D721Med (cell line): ENCODE measurements around the gene MRPL55.

Experiments
- DNase-seq: peaks from one replicate; pipeline ENCODE4 v3.0.0; 2011; ENCODE audit warnings: low spot score; ENCODE audit not compliant: insufficient read length
- FAIRE-seq: peaks from 2 replicates; lab custom pipeline; 2011; peaks lifted over from hg19 to GRCh38; lab: Jason Lieb, UNC
- TF ChIP-seq, protein P1 (sequence below): IDR thresholded peaks from 2 replicates; pipeline ENCODE4 v1.5.1; 2012; ENCODE audit warnings: mild to moderate bottlenecking, control low read depth; ENCODE audit not compliant: insufficient read depth; ENCODE audit errors: missing control alignments

MRPL55 gene

DNA sequence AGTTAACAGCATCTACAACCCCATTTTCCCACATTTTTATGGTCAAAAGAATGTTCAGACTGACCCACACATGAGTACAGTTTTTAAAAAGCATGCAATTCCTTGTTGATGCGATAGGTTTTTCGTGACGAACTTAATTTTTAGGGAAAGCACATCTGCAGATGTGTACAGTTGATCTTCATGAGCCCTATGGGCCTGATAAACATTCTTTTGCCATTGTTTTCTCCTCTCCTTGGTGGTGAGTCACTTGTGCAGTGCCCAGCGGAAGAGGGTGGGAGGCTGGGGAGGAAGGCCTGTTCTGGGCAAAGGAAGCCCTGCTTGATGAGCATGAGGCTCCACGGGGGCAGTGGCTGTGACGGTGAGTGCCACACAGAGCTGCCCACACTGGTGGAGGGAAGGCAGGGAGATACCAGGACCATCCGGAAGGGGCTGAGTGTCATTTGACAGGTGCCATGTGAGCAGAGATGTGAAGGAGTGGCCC is 21.3 kb downstream of the MRPL55 start:
- FAIRE-seq, result no peak
- TF ChIP-seq, protein P1, sequence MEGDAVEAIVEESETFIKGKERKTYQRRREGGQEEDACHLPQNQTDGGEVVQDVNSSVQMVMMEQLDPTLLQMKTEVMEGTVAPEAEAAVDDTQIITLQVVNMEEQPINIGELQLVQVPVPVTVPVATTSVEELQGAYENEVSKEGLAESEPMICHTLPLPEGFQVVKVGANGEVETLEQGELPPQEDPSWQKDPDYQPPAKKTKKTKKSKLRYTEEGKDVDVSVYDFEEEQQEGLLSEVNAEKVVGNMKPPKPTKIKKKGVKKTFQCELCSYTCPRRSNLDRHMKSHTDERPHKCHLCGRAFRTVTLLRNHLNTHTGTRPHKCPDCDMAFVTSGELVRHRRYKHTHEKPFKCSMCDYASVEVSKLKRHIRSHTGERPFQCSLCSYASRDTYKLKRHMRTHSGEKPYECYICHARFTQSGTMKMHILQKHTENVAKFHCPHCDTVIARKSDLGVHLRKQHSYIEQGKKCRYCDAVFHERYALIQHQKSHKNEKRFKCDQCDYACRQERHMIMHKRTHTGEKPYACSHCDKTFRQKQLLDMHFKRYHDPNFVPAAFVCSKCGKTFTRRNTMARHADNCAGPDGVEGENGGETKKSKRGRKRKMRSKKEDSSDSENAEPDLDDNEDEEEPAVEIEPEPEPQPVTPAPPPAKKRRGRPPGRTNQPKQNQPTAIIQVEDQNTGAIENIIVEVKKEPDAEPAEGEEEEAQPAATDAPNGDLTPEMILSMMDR, result no peak
- DNase-seq, result no peak

DNA sequence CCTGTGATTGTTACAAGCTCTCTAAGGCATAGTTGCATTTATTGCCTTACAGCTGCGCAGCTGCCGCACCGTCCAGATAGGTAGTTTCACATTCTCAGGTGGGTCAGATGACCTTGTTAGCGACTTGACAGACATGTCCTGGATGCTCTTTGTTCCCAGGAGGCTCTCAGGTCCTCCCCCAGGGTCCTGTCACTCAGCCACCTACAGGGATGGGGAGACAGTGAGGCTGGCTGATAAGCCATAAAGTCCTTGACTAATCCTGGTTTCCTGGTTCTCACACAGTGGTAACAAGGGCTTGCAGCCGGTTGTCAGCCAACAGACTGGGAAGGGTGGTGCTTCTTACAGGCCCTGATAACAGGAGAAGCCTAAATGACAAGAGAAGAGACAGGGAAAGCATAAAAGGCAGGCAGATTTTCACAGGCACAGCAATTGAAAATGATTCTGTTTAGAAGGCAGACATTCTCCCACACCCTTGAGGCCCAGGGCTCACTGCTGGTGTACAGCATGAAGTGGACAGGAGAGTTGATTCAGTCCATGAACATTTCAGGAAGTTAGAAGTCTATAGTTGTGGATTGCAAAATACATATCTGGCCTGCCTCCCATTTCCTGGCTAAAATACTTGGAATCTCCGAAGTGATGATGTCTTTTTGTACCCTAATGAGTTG is 23.7 kb downstream of the MRPL55 start:
- no peak for FAIRE-seq
- TF ChIP-seq, protein P1, result no peak
- DNase-seq, result peak; percentile 90

DNA sequence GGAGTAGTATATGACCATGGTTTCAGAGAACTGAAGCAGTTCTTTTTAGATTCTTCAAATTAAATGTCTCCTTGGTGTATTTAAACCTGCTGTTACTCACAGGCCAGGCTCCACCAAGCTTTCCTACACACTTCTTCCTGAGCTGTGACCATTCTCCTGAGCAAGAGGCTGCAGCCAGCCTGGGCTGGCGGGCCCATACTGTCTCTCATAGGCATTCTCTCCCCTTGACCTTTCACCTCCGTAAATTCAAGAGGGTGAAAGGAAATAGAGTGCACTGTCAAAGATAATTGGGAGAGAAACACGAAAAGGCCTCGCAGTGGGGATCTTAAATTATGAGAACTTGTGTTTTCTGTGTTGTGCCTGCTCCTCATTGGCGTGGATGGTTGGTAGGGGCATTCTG is 24.3 kb downstream of the MRPL55 start:
- TF ChIP-seq, protein P1, result no peak
- FAIRE-seq (no peak), DNase-seq (no peak)

DNA sequence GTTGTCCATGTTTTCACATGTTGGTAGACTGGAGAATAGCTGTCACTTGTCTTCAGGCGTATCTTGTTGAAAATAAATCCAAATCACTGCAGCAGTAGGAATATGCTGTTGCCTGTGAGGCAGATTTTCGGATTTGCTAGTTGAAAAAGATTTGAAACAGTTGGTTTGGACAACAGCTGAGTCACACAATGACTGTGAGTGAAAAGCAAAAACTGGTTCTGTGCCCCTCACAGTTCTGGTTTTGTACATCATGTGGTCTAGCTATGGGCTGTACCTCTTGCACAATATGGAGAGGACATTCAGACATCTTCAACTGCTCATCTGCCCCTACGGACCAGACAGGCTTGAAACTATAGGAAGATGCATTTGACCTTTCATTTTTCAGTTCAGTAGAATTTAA is 24.8 kb downstream of the MRPL55 start:
- DNase-seq, result no peak
- TF ChIP-seq, protein P1, result no peak
- no peak for FAIRE-seq

DNA sequence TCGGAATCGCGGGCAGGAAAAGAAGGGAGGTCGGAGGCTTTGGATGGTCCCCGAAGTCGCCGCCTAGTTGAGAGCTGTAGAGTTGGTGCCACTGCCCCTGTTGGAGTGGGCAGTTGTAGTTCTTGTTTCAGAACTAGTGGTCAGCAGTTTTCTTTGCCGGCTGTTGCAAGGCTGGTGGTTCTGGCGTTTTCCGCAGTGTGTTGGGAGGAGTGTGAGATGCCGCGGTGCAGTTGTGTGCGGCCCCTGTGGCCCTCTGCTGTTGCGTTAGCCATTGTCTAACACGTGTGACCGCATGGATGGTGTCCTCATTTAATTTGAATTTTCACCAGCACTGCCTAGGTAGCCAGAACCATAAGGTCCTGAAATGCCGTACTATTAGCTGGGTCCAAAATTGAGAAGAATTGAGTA is 25.2 kb downstream of the MRPL55 start:
- FAIRE-seq, result no peak
- no peak for DNase-seq
- TF ChIP-seq, protein P1, result no peak

DNA sequence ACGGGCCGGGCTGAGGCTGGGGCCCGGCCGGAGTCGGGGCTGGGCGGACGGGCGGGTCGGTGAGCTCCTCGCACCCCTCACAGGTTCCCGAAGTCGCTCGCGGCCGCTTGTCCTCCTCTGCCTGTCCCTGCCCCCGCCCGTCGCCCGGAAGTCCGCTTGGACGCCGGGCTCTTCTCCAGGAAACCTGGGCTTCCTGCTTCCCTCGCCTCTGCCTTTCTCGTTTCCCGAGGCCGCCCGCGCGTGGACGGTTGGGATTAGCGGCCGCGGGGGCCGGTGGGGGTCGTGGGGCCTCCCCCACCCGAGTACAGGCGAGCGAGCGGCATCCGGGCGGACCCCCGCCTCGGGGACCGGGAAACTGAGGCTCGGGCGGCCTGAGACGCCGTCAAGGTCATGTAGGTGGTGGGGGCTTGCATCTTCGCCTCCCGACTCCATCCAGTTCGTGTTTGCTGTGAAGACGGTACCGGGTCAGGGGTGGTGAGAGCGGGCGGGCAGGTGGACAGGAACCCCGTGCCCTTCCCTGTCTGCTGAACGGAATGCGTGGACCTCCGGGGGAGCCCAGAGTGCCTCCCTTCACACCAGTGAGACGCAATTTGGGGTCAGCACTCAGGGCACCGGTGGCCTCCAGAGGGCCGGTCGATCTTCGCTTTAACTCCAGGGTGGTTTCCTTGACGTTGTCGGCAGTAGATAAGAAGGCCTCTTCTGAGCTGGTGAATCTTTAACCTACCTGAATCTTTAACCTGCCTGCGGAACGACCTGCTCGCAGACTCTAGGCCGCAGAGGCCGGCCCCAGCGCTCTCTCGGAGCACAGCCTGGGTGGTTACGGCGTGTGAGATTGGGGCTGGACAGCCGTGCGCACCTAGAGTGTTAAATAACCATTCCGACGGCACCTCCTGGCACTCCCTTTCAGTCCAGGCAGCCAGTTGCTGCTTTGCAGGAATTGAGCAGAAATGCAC is 25.9 kb downstream of the MRPL55 start:
- no peak for FAIRE-seq
- DNase-seq, result no peak
- TF ChIP-seq, protein P1, result no peak
